GM18951 (cell line): ENCODE results near the gene KRTAP5-2.
"Not testable (repeated sequence)": the region's sequence is repeated elsewhere in the genome, so short reads cannot be mapped to it uniquely, and the experiment has no call there.

Source experiments
- POLR2A ChIP-seq: IDR thresholded peaks from 4 replicates; pipeline ENCODE4 v1.6.1; 2011; ENCODE audit warnings: mild to moderate bottlenecking; ENCODE audit not compliant: insufficient read length, insufficient read depth; ENCODE audit errors: extremely low read depth
- in situ Hi-C: fragments of 300-500 bp; cut with MboI; formaldehyde crosslinking; loops from one replicate; pipeline ENCODE4 v1.12.0; 2022; ENCODE audit warnings: low sequenced_read_pairs, mixed read lengths, inconsistent platforms; ENCODE audit not compliant: unreplicated experiment

Gene KRTAP5-2

GRCh38 chr11:1592628-1593027 is 5.5 kb downstream of the KRTAP5-2 start:
- TF ChIP-seq POLR2A, result no peak
- in situ Hi-C loops, result no loop called here

- in situ Hi-C loops, result no loop called here
- TF ChIP-seq POLR2A, result no peak
These were observed 8.1 kb downstream of the KRTAP5-2 start for GRCh38 chr11:1589996-1590395.

GRCh38 chr11:1589191-1589963 is 8.7 kb downstream of the KRTAP5-2 start:
- in situ Hi-C loops, result not testable (repeated sequence)

- in situ Hi-C loops, result no loop called here
- TF ChIP-seq POLR2A, result no peak
These were observed 11.4 kb downstream of the KRTAP5-2 start for GRCh38 chr11:1586699-1587098.

- in situ Hi-C loops, result not testable (repeated sequence)
These were observed 13.3 kb downstream of the KRTAP5-2 start, which contains the start of gene KRTAP5-1 for GRCh38 chr11:1584661-1585370. TSS of gene KRTAP5-1 (minus strand) at chr11:1585283. CDS start at chr11:1585249, 34 bp downstream.

- in situ Hi-C loops, result not testable (repeated sequence)
These were observed 15.2 kb downstream of the KRTAP5-2 start for GRCh38 chr11:1582909-1583308.

- in situ Hi-C loops, result no loop called here
- TF ChIP-seq POLR2A, result no peak
These were observed 16.1 kb downstream of the KRTAP5-2 start for GRCh38 chr11:1581976-1582375.

GRCh38 chr11:1576825-1577224 is 21.3 kb downstream of the KRTAP5-2 start:
- no peak for TF ChIP-seq POLR2A
- in situ Hi-C loops, result no loop called here

GRCh38 chr11:1575756-1576155 is 22.3 kb downstream of the KRTAP5-2 start:
- in situ Hi-C loops, result not testable (repeated sequence)

GRCh38 chr11:1574933-1575242 is 23.2 kb downstream of the KRTAP5-2 start:
- TF ChIP-seq POLR2A, result no peak
- in situ Hi-C loops, result no loop called here

- no peak for TF ChIP-seq POLR2A
- in situ Hi-C loops, result no loop called here
These were observed 23.7 kb downstream of the KRTAP5-2 start for GRCh38 chr11:1574238-1574932.

GRCh38 chr11:1573903-1574237 is 24.2 kb downstream of the KRTAP5-2 start:
- in situ Hi-C loops, result no loop called here
- no peak for TF ChIP-seq POLR2A

GRCh38 chr11:1573077-1573902 is 24.8 kb downstream of the KRTAP5-2 start:
- in situ Hi-C loops, result no loop called here

More at GRCh38 chr11:1573077-1573902, 24.8 kb downstream of the KRTAP5-2 start:
- no peak for TF ChIP-seq POLR2A
